Esophagus muscularis mucosa (tissue), 4 donors: ENCODE measurements around the gene ADGRG1. TPM values are rescaled to one million over a fixed set of nuclear protein-coding genes. Genes with fewer than 3 reads are reported as not detected.

Experiments
- DNase-seq: peaks from one replicate; pipeline ENCODE4 v3.0.0-alpha.2; 2017; ENCODE audit errors: extremely low spot score
- H3K27ac ChIP-seq, 4 donors: fragments of 200-600 bp; sonication (generic); replicated peaks in 1 of 4; 1 replicate in 3 of 4; 2 replicates in 1 of 4; pipeline ENCODE4 v1.5.1; 2016 to 2019; ENCODE audit warnings: mild to moderate bottlenecking in 1 of 4
- H3K27me3 ChIP-seq, 4 donors: fragments of 200-600 bp; sonication (generic); one replicate each; pipeline versions ENCODE4 v1.5.1 to v1.6.0; 2016 to 2019
- H3K36me3 ChIP-seq, 4 donors: fragments of 200-600 bp; sonication (generic); one replicate each; pipeline ENCODE4 v1.5.1; 2016 to 2019
- H3K4me1 ChIP-seq, 4 donors: fragments of 200-600 bp; sonication (generic); one replicate each; pipeline ENCODE4 v1.5.1; 2016 to 2019
- H3K4me3 ChIP-seq, 4 donors: fragments of 200-600 bp; sonication (generic); 1 replicate in 2 of 4; 2 replicates in 2 of 4; pipeline ENCODE4 v1.5.1; 2016 to 2019; ENCODE audit warnings: mild to moderate bottlenecking in 4 of 4, moderate library complexity in 1 of 4
- H3K9me3 ChIP-seq, 4 donors: fragments of 200-600 bp; sonication (generic); 1 replicate in 3 of 4; 2 replicates in 1 of 4; pipeline ENCODE4 v1.5.1; 2016 to 2019
- EP300 ChIP-seq: sonication (generic); formaldehyde crosslinking; IDR thresholded peaks from one replicate; pipeline ENCODE4 v1.6.1; 2017; ENCODE audit warnings: antibody characterized with exemption
- POLR2A ChIP-seq: fragments of 450-650 bp; IDR thresholded peaks from one replicate; pipeline ENCODE4 v1.6.1; 2017; ENCODE audit warnings: antibody characterized with exemption, moderate library complexity, mild to moderate bottlenecking, low read depth
- POLR2AphosphoS5 ChIP-seq, 2 donors: sonication (generic); formaldehyde crosslinking; IDR thresholded peaks; one replicate each; pipeline ENCODE4 v1.6.1; 2017; ENCODE audit warnings: antibody characterized with exemption in 2 of 2
- WGBS: methylation state at CpG from one replicate; pipeline ENCODE4 v1.1.5; 2018; 5-methylcytosine and 5-hydroxymethylcytosine counted together
- intact Hi-C: fragments of 100-400 bp; cut with DNase I; formaldehyde crosslinking; loops from one replicate; pipeline ENCODE4 v1.15.1; 2023
- total RNA-seq, 4 donors: library from RNA; depleted of rRNA; stranded (reverse); fragments of >200 nt; gene quantifications; one replicate each; pipeline versions ENCODE4 v1.1.0 to v1.2.1, GENCODE V29; 2016
- TF ChIP-seq, protein P1 (sequence below), 3 experiments: fragments of 200-600 bp in 2 of 3; fragments of 450-650 bp in 1 of 3; sonication (generic) in 2 of 3; IDR thresholded peaks; one replicate each; pipeline ENCODE4 v1.5.1; 2017 to 2019; ENCODE audit warnings: antibody characterized with exemption in 3 of 3, mild to moderate bottlenecking in 2 of 3, moderate library complexity in 1 of 3

The ADGRG1 gene
- total RNA-seq, 4 donors from 2014 or later, result 17.4 to 21.4 (median 19.1) TPM

GRCh38 chr16:57607676-57608461 lies 20.6 kb upstream of the ADGRG1 start:
- no peak for DNase-seq

DNA sequence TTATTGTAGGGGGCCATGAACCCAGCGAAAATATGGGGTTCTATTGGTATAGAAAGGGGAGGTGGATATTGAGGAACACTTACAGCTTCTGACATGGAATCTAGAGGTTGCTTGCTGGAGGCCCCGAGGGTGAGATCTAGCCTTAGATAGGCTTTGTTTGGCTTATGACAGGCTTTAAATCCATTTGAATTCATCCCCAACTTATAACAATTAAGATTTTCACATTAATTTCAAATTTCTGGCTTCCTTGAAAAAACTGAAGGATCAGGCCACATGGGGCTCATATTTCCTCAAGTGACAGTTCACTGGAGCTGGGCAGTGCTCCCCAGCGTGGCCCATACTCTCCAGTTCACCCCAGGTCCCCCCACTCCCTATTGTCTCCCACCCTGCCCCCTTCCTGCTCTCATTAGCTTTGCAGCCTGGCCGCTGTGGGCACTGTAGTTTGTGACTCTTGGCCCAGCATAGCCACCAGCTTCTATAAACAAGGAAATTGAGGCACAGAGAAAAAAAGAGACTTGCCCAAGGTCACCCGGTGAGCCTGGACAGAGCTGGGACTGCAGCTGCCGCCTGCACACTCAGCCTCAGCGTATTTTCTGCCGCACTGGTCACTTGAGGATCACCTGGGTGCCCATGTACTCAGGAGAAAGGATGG lies 19.8 kb upstream of the ADGRG1 start:
- no peak for DNase-seq
- intact Hi-C loops, result no loop called here
- WGBS, result 91% methylated on average over 7 of the region's 8 CpGs

More at GRCh38 chr16:57607676-57608461, 20.6 kb upstream of the ADGRG1 start:
- Histone ChIP-seq H3K9me3 (no peaks in the 10 kb centered on the region), H3K4me1 (peaks cover 0 to 8% (median 0%) of the 10 kb centered on the region in 4 donors), H3K27me3 (peaks cover 0 to 45% (median 0%) of the 10 kb centered on the region in 4 donors), H3K36me3 (no peaks in the 10 kb centered on the region), H3K4me3 (no peak overlapping the region), H3K27ac (no peak overlapping the region)
- 94% methylated on average over 10 of the region's 10 CpGs for WGBS
- intact Hi-C loops, result no loop called here
- TF ChIP-seq POLR2AphosphoS5 (IDR thresholded peaks at IDR 0.05), result no peak
- TF ChIP-seq POLR2A, result no peak
- TF ChIP-seq, protein P1, sequence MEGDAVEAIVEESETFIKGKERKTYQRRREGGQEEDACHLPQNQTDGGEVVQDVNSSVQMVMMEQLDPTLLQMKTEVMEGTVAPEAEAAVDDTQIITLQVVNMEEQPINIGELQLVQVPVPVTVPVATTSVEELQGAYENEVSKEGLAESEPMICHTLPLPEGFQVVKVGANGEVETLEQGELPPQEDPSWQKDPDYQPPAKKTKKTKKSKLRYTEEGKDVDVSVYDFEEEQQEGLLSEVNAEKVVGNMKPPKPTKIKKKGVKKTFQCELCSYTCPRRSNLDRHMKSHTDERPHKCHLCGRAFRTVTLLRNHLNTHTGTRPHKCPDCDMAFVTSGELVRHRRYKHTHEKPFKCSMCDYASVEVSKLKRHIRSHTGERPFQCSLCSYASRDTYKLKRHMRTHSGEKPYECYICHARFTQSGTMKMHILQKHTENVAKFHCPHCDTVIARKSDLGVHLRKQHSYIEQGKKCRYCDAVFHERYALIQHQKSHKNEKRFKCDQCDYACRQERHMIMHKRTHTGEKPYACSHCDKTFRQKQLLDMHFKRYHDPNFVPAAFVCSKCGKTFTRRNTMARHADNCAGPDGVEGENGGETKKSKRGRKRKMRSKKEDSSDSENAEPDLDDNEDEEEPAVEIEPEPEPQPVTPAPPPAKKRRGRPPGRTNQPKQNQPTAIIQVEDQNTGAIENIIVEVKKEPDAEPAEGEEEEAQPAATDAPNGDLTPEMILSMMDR (IDR thresholded peaks at IDR 0.05), result no peak
- TF ChIP-seq EP300, result no peak

GRCh38 chr16:57609541-57610401 lies 18.7 kb upstream of the ADGRG1 start:
- 48% methylated on average over 11 of the region's 12 CpGs for WGBS
- no peak for DNase-seq
- Histone ChIP-seq H3K4me1 (peaks cover 0 to 8% (median 0%) of the 10 kb centered on the region in 4 donors), H3K27ac (no peak overlapping the region), H3K9me3 (no peaks in the 10 kb centered on the region), H3K36me3 (no peaks in the 10 kb centered on the region), H3K27me3 (peaks cover 0 to 29% (median 0%) of the 10 kb centered on the region in 4 donors), H3K4me3 (no peak overlapping the region)
- intact Hi-C loops, result no loop called here
- TF ChIP-seq POLR2A, result no peak
- TF ChIP-seq EP300, result no peak
- TF ChIP-seq, protein P1 (IDR thresholded peaks at IDR 0.05), result no peak
- TF ChIP-seq POLR2AphosphoS5 (IDR thresholded peaks at IDR 0.05), result no peak

More for the DNA sequence above, 19.8 kb upstream of the ADGRG1 start:
- TF ChIP-seq POLR2AphosphoS5 (IDR thresholded peaks at IDR 0.05) (no peak), POLR2A (no peak), EP300 (no peak)
- TF ChIP-seq, protein P1 (IDR thresholded peaks at IDR 0.05), result no peak
- no peak overlapping the region for H3K27ac ChIP-seq
- no peak overlapping the region for H3K4me3 ChIP-seq
- H3K9me3 ChIP-seq, result no peaks in the 10 kb centered on the region
- H3K4me1 ChIP-seq, result peaks cover 0 to 8% (median 0%) of the 10 kb centered on the region in 4 donors
- H3K27me3 ChIP-seq, result peaks cover 0 to 39% (median 0%) of the 10 kb centered on the region in 4 donors
- H3K36me3 ChIP-seq, result no peaks in the 10 kb centered on the region

GRCh38 chr16:57610611-57611010 lies 17.8 kb upstream of the ADGRG1 start:
- TF ChIP-seq, protein P1 (IDR thresholded peaks at IDR 0.05), result no peak
- TF ChIP-seq POLR2AphosphoS5 (IDR thresholded peaks at IDR 0.05) (no peak), EP300 (no peak), POLR2A (no peak)
- 87% methylated on average over 4 of the region's 4 CpGs for WGBS
- Histone ChIP-seq H3K9me3 (no peaks in the 10 kb centered on the region), H3K36me3 (no peaks in the 10 kb centered on the region), H3K27ac (no peak overlapping the region), H3K4me3 (no peak overlapping the region), H3K27me3 (peaks cover 0 to 29% (median 0%) of the 10 kb centered on the region in 4 donors), H3K4me1 (peaks cover 0 to 8% (median 0%) of the 10 kb centered on the region in 4 donors)
- DNase-seq, result no peak
- intact Hi-C loops, result no loop called here
